Putamen (tissue), 1 donor: ENCODE data around the gene EEF1AKMT4.
"Not testable (repeated sequence)": the region's sequence is repeated elsewhere in the genome, so short reads cannot be mapped to it uniquely, and the experiment has no call there.

ENCODE experiments used
- DNase-seq: peaks from one replicate; pipeline ENCODE4 v3.0.0-alpha.2; 2016; ENCODE audit warnings: low spot score

EEF1AKMT4 gene

GRCh38 chr3:184260724-184261269, 11.3 kb downstream of the EEF1AKMT4 start:
- DNase-seq: no peak

- DNase-seq: peak; percentile 29
These were observed 11.9 kb downstream of the EEF1AKMT4 start, which contains the start of gene CAMK2N2 for GRCh38 chr3:184261270-184261853. Gene CAMK2N2 (minus strand): TSS chr3:184261553. CDS start chr3:184261285, 268 bp downstream.

- DNase-seq: no peak
These were observed 12.6 kb downstream of the EEF1AKMT4 start for GRCh38 chr3:184261854-184262763.

- no peak for DNase-seq
These were observed 13.3 kb downstream of the EEF1AKMT4 start for GRCh38 chr3:184262764-184263179.

GRCh38 chr3:184267249-184267648, 17.8 kb downstream of the EEF1AKMT4 start:
- DNase-seq: not testable (repeated sequence)

GRCh38 chr3:184272269-184272668, 22.8 kb downstream of the EEF1AKMT4 start:
- DNase-seq: no peak

- DNase-seq: no peak
These were observed 25.9 kb downstream of the EEF1AKMT4 start for GRCh38 chr3:184275381-184275701.

GRCh38 chr3:184275961-184276910, 26.8 kb downstream of the EEF1AKMT4 start, which contains the start of gene ECE2:
Gene ECE2 (plus strand): TSS chr3:184276022. CDS start chr3:184276154, 132 bp downstream.
- DNase-seq: no peak

- no peak for DNase-seq
These were observed 27.9 kb downstream of the EEF1AKMT4 start for GRCh38 chr3:184277366-184277765.

GRCh38 chr3:184282941-184283340, 33.5 kb downstream of the EEF1AKMT4 start:
- DNase-seq: no peak

- DNase-seq: no peak
These were observed 34.2 kb downstream of the EEF1AKMT4 start for GRCh38 chr3:184283681-184284080.

GRCh38 chr3:184284696-184285095, 35.2 kb downstream of the EEF1AKMT4 start:
- peak; percentile 31 for DNase-seq

- DNase-seq: no peak
These were observed 40.0 kb downstream of the EEF1AKMT4 start for GRCh38 chr3:184289426-184289938.

- DNase-seq: no peak
These were observed 40.9 kb downstream of the EEF1AKMT4 start for GRCh38 chr3:184290331-184290730.

GRCh38 chr3:184291044-184291737, 41.7 kb downstream of the EEF1AKMT4 start:
- no peak for DNase-seq

- no peak for DNase-seq
These were observed 42.4 kb downstream of the EEF1AKMT4 start for GRCh38 chr3:184291738-184292445.

- DNase-seq: no peak
These were observed 46.3 kb downstream of the EEF1AKMT4 start for GRCh38 chr3:184295771-184296170.

GRCh38 chr3:184296616-184297015, 47.1 kb downstream of the EEF1AKMT4 start:
- no peak for DNase-seq

GRCh38 chr3:184298759-184299487, 49.5 kb downstream of the EEF1AKMT4 start, which contains the start of gene PSMD2:
Gene PSMD2 (plus strand): TSS chr3:184299241. CDS start chr3:184299267, 26 bp downstream.
- peak; percentile 97 for DNase-seq
